ENCODE data around the gene CLDN5.

The CLDN5 gene

GRCh38 chr22:19520566-19521305 is 3.5 kb downstream of the CLDN5 start:
- no peak for FAIRE-seq

- FAIRE-seq, result no peak
Measured at GRCh38 chr22:19520007-19520406, 4.2 kb downstream of the CLDN5 start.

GRCh38 chr22:19519041-19519926 is 4.9 kb downstream of the CLDN5 start:
- no peak for FAIRE-seq

- no peak for FAIRE-seq
Measured at GRCh38 chr22:19518635-19519034, 5.6 kb downstream of the CLDN5 start.

GRCh38 chr22:19517919-19518611 is 6.1 kb downstream of the CLDN5 start:
- FAIRE-seq, result no peak

GRCh38 chr22:19517171-19517500 is 7.1 kb downstream of the CLDN5 start:
- FAIRE-seq, result no peak

GRCh38 chr22:19516378-19517170 is 7.6 kb downstream of the CLDN5 start:
- no peak for FAIRE-seq

- no peak for FAIRE-seq
Measured at GRCh38 chr22:19515654-19516377, 8.4 kb downstream of the CLDN5 start.

- FAIRE-seq, result no peak
Measured at GRCh38 chr22:19514831-19515565, 9.2 kb downstream of the CLDN5 start.

GRCh38 chr22:19513823-19514222 is 10.4 kb downstream of the CLDN5 start:
- no peak for FAIRE-seq

GRCh38 chr22:19510919-19511341 is 13.3 kb downstream of the CLDN5 start:
- FAIRE-seq, result no peak

- FAIRE-seq, result no peak
Measured at GRCh38 chr22:19509923-19510322, 14.3 kb downstream of the CLDN5 start.

GRCh38 chr22:19509191-19509590 is 15.0 kb downstream of the CLDN5 start:
- no peak for FAIRE-seq

- FAIRE-seq, result no peak
Measured at GRCh38 chr22:19508024-19508776, 16.0 kb downstream of the CLDN5 start.

GRCh38 chr22:19507534-19507861 is 16.7 kb downstream of the CLDN5 start:
- FAIRE-seq, result no peak

GRCh38 chr22:19506212-19506611 is 18.0 kb downstream of the CLDN5 start:
- FAIRE-seq, result no peak

GRCh38 chr22:19505735-19506126 is 18.5 kb downstream of the CLDN5 start:
- no peak for FAIRE-seq

- no peak for FAIRE-seq
Measured at GRCh38 chr22:19504900-19505734, 19.1 kb downstream of the CLDN5 start.

GRCh38 chr22:19503869-19504268 is 20.3 kb downstream of the CLDN5 start:
- FAIRE-seq, result no peak

- no peak for FAIRE-seq
Measured at GRCh38 chr22:19503367-19503766, 20.8 kb downstream of the CLDN5 start.

Measured in endometrium (tissue), 2 donors.